Parathyroid adenoma (tissue), 2 donors: ENCODE results near the gene FRRS1.

Source experiments
- H2AFZ ChIP-seq: fragments of 300-600 bp; sonication (generic); one replicate; pipeline ENCODE4 v1.7.0; 2017; ENCODE audit warnings: antibody characterized with exemption, mild to moderate bottlenecking
- H3K27ac ChIP-seq: fragments of 300-600 bp; sonication (generic); one replicate; pipeline ENCODE4 v1.7.0; 2017
- H3K27me3 ChIP-seq: fragments of 300-600 bp; sonication (generic); one replicate; pipeline ENCODE4 v1.7.0; 2017; ENCODE audit warnings: low read length; ENCODE audit not compliant: control insufficient read depth, insufficient read depth
- H3K36me3 ChIP-seq: fragments of 300-600 bp; sonication (generic); one replicate; pipeline ENCODE4 v1.7.0; 2017; ENCODE audit warnings: low read length; ENCODE audit not compliant: control insufficient read depth, insufficient read depth
- H3K4me1 ChIP-seq: fragments of 300-600 bp; sonication (generic); one replicate; pipeline ENCODE4 v1.7.0; 2017; ENCODE audit warnings: control low read depth
- H3K4me2 ChIP-seq: fragments of 300-600 bp; sonication (generic); one replicate; pipeline ENCODE4 v1.7.0; 2017; ENCODE audit warnings: low read length
- H3K4me3 ChIP-seq: fragments of 300-600 bp; sonication (generic); one replicate; pipeline ENCODE4 v1.7.0; 2017; ENCODE audit warnings: low read depth, low read length
- H3K79me2 ChIP-seq: fragments of 300-600 bp; sonication (generic); one replicate; pipeline ENCODE4 v1.7.0; 2017; ENCODE audit warnings: control low read depth
- H3K9ac ChIP-seq: fragments of 300-600 bp; sonication (generic); one replicate; pipeline ENCODE4 v1.7.0; 2017; ENCODE audit warnings: mild to moderate bottlenecking
- H3K9me3 ChIP-seq: fragments of 300-600 bp; sonication (generic); one replicate; pipeline ENCODE4 v1.7.0; 2017; ENCODE audit warnings: low read length; ENCODE audit not compliant: control insufficient read depth
- CTCF ChIP-seq: fragments of 300-600 bp; sonication (generic); IDR thresholded peaks from one replicate; pipeline ENCODE4 v1.7.0; 2017; ENCODE audit warnings: antibody characterized with exemption, mild to moderate bottlenecking
- donor health status: primary hyperparathyroidism.

Gene FRRS1

DNA sequence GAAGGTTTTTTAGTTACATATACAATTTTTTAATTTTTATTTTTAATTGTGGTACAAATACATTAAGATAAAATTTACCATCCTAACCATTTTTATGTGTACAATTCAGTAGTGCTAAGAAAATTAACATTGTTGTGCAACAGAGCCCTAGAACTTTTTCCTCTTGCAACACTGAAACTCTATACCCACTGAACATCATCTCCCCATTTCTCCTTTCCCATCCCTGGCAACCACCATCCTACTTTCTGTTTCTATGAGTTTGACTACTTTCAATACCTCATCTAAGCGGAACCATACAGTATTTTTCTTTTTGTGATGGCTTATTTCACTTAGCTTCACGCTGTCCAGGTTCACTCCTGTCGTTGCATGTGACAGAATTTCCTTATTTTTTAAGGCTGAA is 66.4 kb downstream of the FRRS1 start:
- no peak for TF ChIP-seq CTCF

DNA sequence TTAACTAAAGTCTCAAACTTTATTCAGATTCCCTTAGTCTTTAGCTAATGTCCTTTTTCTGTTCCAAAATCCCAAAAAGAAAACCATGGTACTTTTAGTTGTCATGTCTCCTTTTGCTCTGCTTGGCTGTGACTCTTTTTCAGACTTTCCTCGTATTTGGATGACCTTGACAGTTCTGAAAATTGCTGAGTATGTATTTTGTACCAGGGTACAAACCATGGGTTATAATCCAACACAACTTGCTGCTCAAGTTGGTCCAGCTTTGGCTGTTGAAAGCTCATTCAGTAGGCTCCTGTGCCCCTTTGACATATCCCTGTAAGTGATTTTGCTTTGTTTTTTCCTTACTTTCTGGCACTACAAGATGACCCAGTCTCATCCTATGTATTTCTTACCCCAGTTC is 68.9 kb downstream of the FRRS1 start:
- no peaks in the 10 kb centered on the region for H3K79me2 ChIP-seq
- no peaks in the 10 kb centered on the region for H3K36me3 ChIP-seq

More for the DNA sequence above, 66.4 kb downstream of the FRRS1 start:
- Histone ChIP-seq H3K4me1 (peaks cover 3% of the 10 kb centered on the region), H3K9me3 (no peaks in the 10 kb centered on the region), H3K79me2 (no peaks in the 10 kb centered on the region), H3K4me2 (no peak overlapping the region), H3K27me3 (no peaks in the 10 kb centered on the region), H2AFZ (no peak overlapping the region), H3K9ac (no peak overlapping the region), H3K4me3 (no peak overlapping the region), H3K27ac (no peak overlapping the region), H3K36me3 (no peaks in the 10 kb centered on the region)

GRCh38 chr1:99696616-99697015 is 69.8 kb downstream of the FRRS1 start:
- Histone ChIP-seq H3K27me3 (no peaks in the 10 kb centered on the region), H3K79me2 (no peaks in the 10 kb centered on the region), H2AFZ (no peak overlapping the region), H3K4me2 (no peak overlapping the region), H3K36me3 (no peaks in the 10 kb centered on the region), H3K4me3 (no peak overlapping the region), H3K4me1 (no peaks in the 10 kb centered on the region), H3K9ac (no peak overlapping the region), H3K9me3 (no peaks in the 10 kb centered on the region), H3K27ac (no peak overlapping the region)
- no peak for TF ChIP-seq CTCF

More for the DNA sequence above, 68.9 kb downstream of the FRRS1 start:
- no peak for TF ChIP-seq CTCF
- Histone ChIP-seq H3K4me1 (no peaks in the 10 kb centered on the region), H3K9me3 (no peaks in the 10 kb centered on the region), H2AFZ (no peak overlapping the region), H3K27ac (no peak overlapping the region), H3K27me3 (no peaks in the 10 kb centered on the region), H3K4me2 (no peak overlapping the region), H3K4me3 (no peak overlapping the region), H3K9ac (no peak overlapping the region)

DNA sequence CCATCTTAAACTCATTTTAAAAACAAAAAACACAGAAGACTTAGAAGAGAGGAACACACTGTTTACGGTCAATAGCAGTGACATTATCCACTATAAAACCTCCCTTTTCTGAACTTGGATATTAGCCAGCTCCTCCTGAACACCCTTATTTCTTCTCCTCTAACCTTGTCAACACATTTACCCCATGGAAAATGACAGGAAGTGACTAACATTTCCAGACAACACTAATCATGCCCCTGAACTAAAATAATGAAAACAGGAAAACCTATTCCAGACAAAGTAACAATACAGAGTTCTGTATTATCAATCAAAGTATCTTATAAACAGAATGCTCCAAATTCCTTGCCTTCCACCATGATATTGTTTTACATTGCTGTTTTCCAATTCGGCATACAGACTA is 75.3 kb downstream of the FRRS1 start:
- Histone ChIP-seq H3K4me2 (no peak overlapping the region), H3K9ac (no peak overlapping the region), H3K36me3 (no peaks in the 10 kb centered on the region), H3K79me2 (no peaks in the 10 kb centered on the region), H3K4me1 (peaks cover 9% of the 10 kb centered on the region), H2AFZ (no peak overlapping the region), H3K4me3 (no peak overlapping the region), H3K27ac (peak overlapping the region; percentile 36), H3K27me3 (no peaks in the 10 kb centered on the region), H3K9me3 (no peaks in the 10 kb centered on the region)
- no peak for TF ChIP-seq CTCF

DNA sequence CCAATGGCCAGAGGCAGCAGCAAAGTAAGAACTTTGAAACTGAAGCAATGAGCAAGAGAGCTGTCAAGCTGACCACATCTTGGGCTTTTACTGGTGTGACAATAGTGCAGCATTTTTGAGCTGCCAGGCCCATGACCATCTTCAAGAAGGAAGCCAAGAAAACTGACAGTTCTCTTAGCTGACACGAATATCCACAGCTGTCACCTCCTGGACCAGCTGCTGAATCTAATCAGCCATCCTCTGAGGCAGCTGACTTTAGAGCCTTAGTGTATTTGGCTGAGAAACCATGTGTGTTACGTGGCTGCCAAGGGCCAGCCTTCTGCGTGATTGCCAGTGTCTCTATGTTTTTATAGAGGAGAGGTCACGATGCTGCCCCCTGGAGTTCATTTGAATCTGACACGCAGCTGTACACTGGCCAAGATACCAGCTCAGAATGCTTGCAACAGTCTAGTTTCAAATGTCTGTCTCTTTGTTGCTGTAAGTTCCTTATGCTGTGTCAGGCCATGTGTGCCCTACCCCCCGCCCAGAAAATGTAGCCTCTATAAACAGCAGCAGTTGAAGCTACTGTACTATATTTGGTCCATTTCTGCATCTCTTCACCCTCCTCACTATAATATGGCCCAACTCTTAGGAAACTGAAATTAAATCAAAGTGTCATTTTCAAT is 80.8 kb downstream of the FRRS1 start:
- Histone ChIP-seq H3K9ac (no peak overlapping the region), H3K27ac (peak overlapping the region; percentile 5), H3K9me3 (no peaks in the 10 kb centered on the region), H3K36me3 (no peaks in the 10 kb centered on the region), H2AFZ (peak overlapping the region; percentile 52), H3K79me2 (no peaks in the 10 kb centered on the region), H3K4me1 (peaks cover under 1% of the 10 kb centered on the region), H3K27me3 (no peaks in the 10 kb centered on the region), H3K4me3 (no peak overlapping the region), H3K4me2 (no peak overlapping the region)
- TF ChIP-seq CTCF: peak; percentile 48
